Renal pelvis (tissue), 3 donors: Measurements from ENCODE around the gene FRMD3. TPM values are rescaled to one million over a fixed set of nuclear protein-coding genes. Genes with fewer than 3 reads are reported as not detected.

ENCODE experiments used
- polyA plus RNA-seq, 3 donors: library from polyadenylated mRNA; unstranded; fragments of 120-200 nt; gene quantifications; one replicate each; pipeline ENCODE4 v1.2.1, GENCODE V29; 2013; ENCODE audit not compliant: insufficient read length in 3 of 3

The FRMD3 gene
- polyA plus RNA-seq, 3 donors = 16.6 to 22.1 (median 20.3) TPM

Other genes with a start within 250 kb of the FRMD3 start
- gene IDNK, start 84.7 kb upstream of the FRMD3 start, polyA plus RNA-seq = 10 to 100 TPM; 10.8 to 13.1 (median 12.9) TPM
- gene UBQLN1, start 169.6 kb upstream of the FRMD3 start, polyA plus RNA-seq = 100 to 1,000 TPM; 105 to 118 (median 117) TPM